DND-41 (cell line): Measurements from ENCODE around the gene RAC2.
A peak's percentile ranks its signal among the peaks of the same experiment; 100 is the strongest.

Source experiments
- ATAC-seq: fragments of 200-7000 bp; cut with Tn5 transposase; 3 replicates; pipeline ENCODE4 v1.9.1; 2021; ENCODE audit warnings: low read depth; ENCODE audit not compliant: insufficient read depth
- DNase-seq: peaks from one replicate; pipeline ENCODE4 v3.0.0-alpha.2; 2020
- H2AFZ ChIP-seq: 2 replicates; pipeline ENCODE4 v1.6.0; 2012; ENCODE audit warnings: low read depth, low read length
- H3K27ac ChIP-seq: 2 replicates; pipeline ENCODE4 v1.5.1; 2012; ENCODE audit warnings: low read length, inconsistent platforms
- H3K27me3 ChIP-seq: fragments of 200-600 bp; sonication (generic); 2 replicates; pipeline ENCODE4 v1.6.0; 2012; ENCODE audit warnings: low read length, mild to moderate bottlenecking, inconsistent platforms; ENCODE audit not compliant: insufficient read depth, poor library complexity
- H3K36me3 ChIP-seq: 2 replicates; pipeline ENCODE4 v1.5.1; 2012; ENCODE audit warnings: low read length, inconsistent platforms; ENCODE audit not compliant: insufficient read depth
- H3K4me1 ChIP-seq: 2 replicates; pipeline ENCODE4 v1.5.1; 2012; ENCODE audit warnings: mild to moderate bottlenecking, low read length; ENCODE audit not compliant: insufficient read depth
- H3K4me2 ChIP-seq: 2 replicates; pipeline ENCODE4 v1.6.0; 2012; ENCODE audit warnings: mild to moderate bottlenecking, moderate library complexity, low read length, inconsistent platforms; ENCODE audit not compliant: insufficient read depth
- H3K4me3 ChIP-seq, 2 experiments: fragments of 200-600 bp in 1 of 2; shearing (Covaris generic) in 1 of 2; 2 replicates each; pipeline ENCODE4 v1.5.1; 2012 to 2016; ENCODE audit warnings: inconsistent platforms in 2 of 2, low read length in 2 of 2, mild to moderate bottlenecking in 2 of 2, low read depth in 1 of 2, moderate library complexity in 1 of 2
- H3K79me2 ChIP-seq: 2 replicates; pipeline ENCODE4 v1.6.0; 2012; ENCODE audit warnings: low read length, inconsistent platforms; ENCODE audit not compliant: insufficient read depth
- H3K9ac ChIP-seq: 2 replicates; pipeline ENCODE4 v1.6.0; 2012; ENCODE audit warnings: low read depth, mild to moderate bottlenecking, inconsistent platforms, low read length, moderate library complexity
- H3K9me3 ChIP-seq: 2 replicates; pipeline ENCODE4 v1.5.1; 2012; ENCODE audit warnings: low read length, moderate library complexity, mild to moderate bottlenecking, inconsistent platforms; ENCODE audit not compliant: insufficient read depth, severe bottlenecking
- H4K20me1 ChIP-seq: 2 replicates; pipeline ENCODE4 v1.6.0; 2012; ENCODE audit warnings: low read length; ENCODE audit not compliant: insufficient read depth
- CTCF ChIP-seq: IDR thresholded peaks from 2 replicates; pipeline ENCODE4 v1.5.1; 2012; ENCODE audit warnings: borderline replicate concordance, low read length, moderate library complexity, mild to moderate bottlenecking; ENCODE audit not compliant: poor library complexity, severe bottlenecking; ENCODE audit errors: extremely low read depth
- EZH2 ChIP-seq: IDR thresholded peaks from 3 replicates; pipeline ENCODE4 v1.6.1; 2012; ENCODE audit warnings: borderline replicate concordance, low read depth, mild to moderate bottlenecking, moderate library complexity, low read length, inconsistent platforms; ENCODE audit not compliant: severe bottlenecking

Gene RAC2

DNA sequence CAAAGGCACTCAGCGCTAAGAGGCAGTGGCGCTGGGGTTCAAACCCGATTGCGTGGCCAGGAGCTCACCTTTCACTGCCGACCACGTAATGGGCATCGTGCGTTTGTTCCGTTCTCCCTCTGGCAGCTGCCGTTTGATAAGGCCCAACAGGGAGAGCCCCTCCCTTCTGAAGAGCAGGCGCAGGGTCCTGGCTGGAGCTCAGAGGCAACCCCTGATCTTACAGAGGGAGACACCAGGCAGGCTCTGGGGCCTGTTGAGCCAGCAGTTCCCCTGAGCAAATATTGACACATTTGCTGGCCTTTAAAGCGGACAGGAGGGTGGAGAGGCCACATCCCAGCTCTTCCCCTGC, 44.3 kb downstream of the RAC2 start:
- TF ChIP-seq EZH2, result no peak
- no peak for TF ChIP-seq CTCF
- DNase-seq, result no peak
- peaks cover 18% of the 10 kb centered on the region for H3K4me1 ChIP-seq
- peak overlapping the region; percentile 58 for H3K27ac ChIP-seq
- H3K79me2 ChIP-seq, result peaks cover 7% of the 10 kb centered on the region
- H3K4me2 ChIP-seq, result peak overlapping the region; percentile 86
- H3K4me3 ChIP-seq, result peak overlapping the region in 1 of 2 experiments; percentile 40; a peak in 2 of 4 replicates
- no peak for ATAC-seq
- H3K9ac ChIP-seq, result peak overlapping the region; percentile 83
- H3K27me3 ChIP-seq, result no peaks in the 10 kb centered on the region
- H4K20me1 ChIP-seq, result no peaks in the 10 kb centered on the region
- peak overlapping the region; percentile 75 for H2AFZ ChIP-seq
- H3K9me3 ChIP-seq, result no peaks in the 10 kb centered on the region
- no peaks in the 10 kb centered on the region; the same call in 1 of the 2 replicates for H3K36me3 ChIP-seq

DNA sequence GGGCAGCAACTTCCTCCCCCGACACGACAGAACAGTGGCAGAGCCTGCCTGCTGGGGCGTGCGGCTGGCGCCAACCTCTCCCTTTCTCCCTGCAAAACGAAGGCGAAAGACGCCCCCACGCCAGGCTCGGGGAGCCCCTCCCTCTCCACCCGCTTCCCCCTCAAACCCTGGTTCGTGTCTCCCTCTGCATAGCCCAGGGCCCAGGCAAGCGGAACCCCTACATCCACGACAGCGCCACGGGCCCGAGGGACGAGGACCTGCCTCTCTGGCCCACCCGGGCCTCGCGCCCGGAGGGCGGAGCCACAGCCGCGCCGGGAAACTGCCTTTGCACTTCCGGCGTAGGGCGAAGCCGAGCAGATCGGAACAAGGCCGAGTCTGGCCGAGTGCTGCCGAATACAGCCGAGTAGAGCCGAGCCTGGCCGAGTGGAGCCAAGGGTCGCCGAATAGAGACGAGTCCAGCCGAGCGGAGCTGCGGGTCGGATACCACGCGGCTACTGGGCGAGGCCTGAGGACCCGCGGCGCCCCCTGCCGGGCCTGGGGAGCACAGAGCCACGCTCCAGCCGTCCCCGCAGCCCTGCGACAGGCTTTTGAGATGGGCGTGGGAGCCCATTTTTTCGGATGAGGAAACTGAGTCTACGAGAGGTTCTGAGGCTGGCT, 44.8 kb downstream of the RAC2 start:
- Histone ChIP-seq H3K4me2 (peak overlapping the region; percentile 86), H3K27me3 (no peaks in the 10 kb centered on the region), H3K36me3 (no peaks in the 10 kb centered on the region; the same call in 1 of the 2 replicates), H3K4me1 (peaks cover 18% of the 10 kb centered on the region), H3K9me3 (no peaks in the 10 kb centered on the region), H4K20me1 (no peaks in the 10 kb centered on the region), H2AFZ (peak overlapping the region; percentile 82), H3K27ac (peak overlapping the region; percentile 88), H3K9ac (peak overlapping the region; percentile 83), H3K79me2 (peaks cover 7% of the 10 kb centered on the region), H3K4me3 (peak overlapping the region; percentile 48 to 64)
- peak; percentile 100 for DNase-seq
- peak; percentile 95 for ATAC-seq
- TF ChIP-seq CTCF, result peak; percentile 85
- TF ChIP-seq EZH2, result no peak

GRCh38 chr22:37198258-37199102, 45.6 kb downstream of the RAC2 start:
- Histone ChIP-seq H3K27me3 (no peaks in the 10 kb centered on the region), H3K9me3 (no peaks in the 10 kb centered on the region), H3K27ac (peak overlapping the region; percentile 88), H3K9ac (peak overlapping the region; percentile 83), H3K36me3 (no peaks in the 10 kb centered on the region; the same call in 1 of the 2 replicates), H3K4me3 (peak overlapping the region; percentile 48 to 64), H4K20me1 (no peaks in the 10 kb centered on the region), H3K79me2 (peaks cover 7% of the 10 kb centered on the region), H3K4me2 (peak overlapping the region; percentile 86), H3K4me1 (peaks cover 18% of the 10 kb centered on the region), H2AFZ (peak overlapping the region; percentile 82)
- no peak for TF ChIP-seq EZH2
- TF ChIP-seq CTCF, result peak; percentile 81
- ATAC-seq (peak; percentile 57), DNase-seq (peak; percentile 92)
